DLD1 (cell line): ENCODE data around the gene CLMN.

Experiments
- in situ Hi-C: cut with HindIII; loops from 2 replicates; pipeline ENCODE4 v1.10.0; 2017; ENCODE audit warnings: low sequenced_read_pairs

The CLMN gene

GRCh38 chr14:95174184-95174792 lies 145.4 kb downstream of the CLMN start:
- in situ Hi-C loops, result no loop called here

- in situ Hi-C loops, result no loop called here
Observed at GRCh38 chr14:95173518-95173917, 146.2 kb downstream of the CLMN start.

- in situ Hi-C loops, result no loop called here
Observed at GRCh38 chr14:95167177-95167576, 152.5 kb downstream of the CLMN start.

- in situ Hi-C loops, result no loop called here
Observed at GRCh38 chr14:95165517-95165916, 154.2 kb downstream of the CLMN start.

- in situ Hi-C loops, result no loop called here
Observed at GRCh38 chr14:95164506-95164905, 155.2 kb downstream of the CLMN start.

- in situ Hi-C loops, result no loop called here
Observed at GRCh38 chr14:95163666-95164065, 156.0 kb downstream of the CLMN start.

- in situ Hi-C loops, result no loop called here
Observed at GRCh38 chr14:95163132-95163531, 156.6 kb downstream of the CLMN start.

GRCh38 chr14:95162641-95163040 lies 157.1 kb downstream of the CLMN start:
- in situ Hi-C loops, result no loop called here

GRCh38 chr14:95157327-95158189 lies 162.2 kb downstream of the CLMN start, which contains the start of gene DICER1:
Gene DICER1, minus strand, starts transcription at chr14:95157529. Its CDS starts 24,071 bp downstream, at chr14:95133458.
- in situ Hi-C loops, result no loop called here

GRCh38 chr14:95157048-95157326 lies 162.7 kb downstream of the CLMN start:
- in situ Hi-C loops, result no loop called here

GRCh38 chr14:95156161-95157047 lies 163.3 kb downstream of the CLMN start:
- in situ Hi-C loops, result no loop called here

- in situ Hi-C loops, result no loop called here
Observed at GRCh38 chr14:95155045-95155444, 164.7 kb downstream of the CLMN start.

- in situ Hi-C loops, result no loop called here
Observed at GRCh38 chr14:95153866-95154265, 165.8 kb downstream of the CLMN start.

GRCh38 chr14:95151561-95151960 lies 168.1 kb downstream of the CLMN start:
- in situ Hi-C loops, result no loop called here

GRCh38 chr14:95150910-95151309 lies 168.8 kb downstream of the CLMN start:
- in situ Hi-C loops, result no loop called here

- in situ Hi-C loops, result no loop called here
Observed at GRCh38 chr14:95149441-95149840, 170.3 kb downstream of the CLMN start.

- in situ Hi-C loops, result no loop called here
Observed at GRCh38 chr14:95147597-95147996, 172.1 kb downstream of the CLMN start.

GRCh38 chr14:95146079-95146771 lies 173.5 kb downstream of the CLMN start:
- in situ Hi-C loops, result no loop called here

GRCh38 chr14:95144849-95145248 lies 174.9 kb downstream of the CLMN start:
- in situ Hi-C loops, result no loop called here

GRCh38 chr14:95143808-95144620 lies 175.7 kb downstream of the CLMN start:
- in situ Hi-C loops, result no loop called here
